ENCODE data around the gene DLG2. TPM values are rescaled to one million over a fixed set of nuclear protein-coding genes. Genes with fewer than 3 reads are reported as not detected.

DLG2 gene
- total RNA-seq, 1 donor, result 3.0 TPM

DNA sequence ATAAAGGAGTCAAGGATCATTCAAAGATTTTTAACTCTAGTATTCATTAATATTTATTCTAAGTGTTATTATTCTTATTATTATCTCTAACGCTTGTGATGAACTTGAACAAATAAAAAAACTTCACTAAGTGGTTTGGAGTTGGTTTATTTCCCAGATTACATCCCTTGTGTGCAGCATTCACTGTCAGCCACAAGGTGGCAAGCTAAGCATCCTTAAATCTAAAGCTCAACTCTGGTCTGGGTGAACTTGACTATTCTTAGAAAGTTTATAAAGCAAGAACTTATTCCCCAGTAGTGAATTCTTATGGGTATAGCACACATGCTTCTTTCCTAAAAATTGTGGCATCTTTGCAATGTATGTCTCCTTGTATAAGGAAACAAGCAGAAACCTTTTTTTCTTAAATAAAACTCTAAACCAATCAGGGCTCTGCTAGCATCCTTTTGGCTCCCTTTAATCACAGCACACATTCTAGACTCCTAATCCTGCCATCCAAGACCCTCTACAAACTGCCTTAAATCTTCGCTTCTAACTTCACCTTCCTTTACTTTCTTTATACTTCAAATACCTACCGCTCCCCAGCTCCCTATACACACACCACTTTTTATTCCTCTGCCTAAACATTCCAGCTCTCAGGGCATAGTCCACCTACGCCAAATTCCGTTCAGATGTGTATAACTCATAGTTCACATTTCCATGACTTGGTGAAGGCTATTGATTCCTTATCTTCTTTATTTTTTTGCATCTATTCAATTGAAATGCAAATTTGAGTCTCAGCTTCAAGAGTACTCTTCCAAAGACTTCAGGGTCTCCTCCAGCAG lies 1068.8 kb downstream of the DLG2 start:
- H3K4me3 ChIP-seq (ENCODE audit: low read depth, low read length), result no peak overlapping the region
- TF ChIP-seq, protein P1, sequence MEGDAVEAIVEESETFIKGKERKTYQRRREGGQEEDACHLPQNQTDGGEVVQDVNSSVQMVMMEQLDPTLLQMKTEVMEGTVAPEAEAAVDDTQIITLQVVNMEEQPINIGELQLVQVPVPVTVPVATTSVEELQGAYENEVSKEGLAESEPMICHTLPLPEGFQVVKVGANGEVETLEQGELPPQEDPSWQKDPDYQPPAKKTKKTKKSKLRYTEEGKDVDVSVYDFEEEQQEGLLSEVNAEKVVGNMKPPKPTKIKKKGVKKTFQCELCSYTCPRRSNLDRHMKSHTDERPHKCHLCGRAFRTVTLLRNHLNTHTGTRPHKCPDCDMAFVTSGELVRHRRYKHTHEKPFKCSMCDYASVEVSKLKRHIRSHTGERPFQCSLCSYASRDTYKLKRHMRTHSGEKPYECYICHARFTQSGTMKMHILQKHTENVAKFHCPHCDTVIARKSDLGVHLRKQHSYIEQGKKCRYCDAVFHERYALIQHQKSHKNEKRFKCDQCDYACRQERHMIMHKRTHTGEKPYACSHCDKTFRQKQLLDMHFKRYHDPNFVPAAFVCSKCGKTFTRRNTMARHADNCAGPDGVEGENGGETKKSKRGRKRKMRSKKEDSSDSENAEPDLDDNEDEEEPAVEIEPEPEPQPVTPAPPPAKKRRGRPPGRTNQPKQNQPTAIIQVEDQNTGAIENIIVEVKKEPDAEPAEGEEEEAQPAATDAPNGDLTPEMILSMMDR (IDR thresholded peaks at IDR 0.05; ENCODE audit: insufficient read depth, low read length), result peak; percentile 97
- peak; percentile 70 for DNase-seq (ENCODE audit: low read depth)

DNA sequence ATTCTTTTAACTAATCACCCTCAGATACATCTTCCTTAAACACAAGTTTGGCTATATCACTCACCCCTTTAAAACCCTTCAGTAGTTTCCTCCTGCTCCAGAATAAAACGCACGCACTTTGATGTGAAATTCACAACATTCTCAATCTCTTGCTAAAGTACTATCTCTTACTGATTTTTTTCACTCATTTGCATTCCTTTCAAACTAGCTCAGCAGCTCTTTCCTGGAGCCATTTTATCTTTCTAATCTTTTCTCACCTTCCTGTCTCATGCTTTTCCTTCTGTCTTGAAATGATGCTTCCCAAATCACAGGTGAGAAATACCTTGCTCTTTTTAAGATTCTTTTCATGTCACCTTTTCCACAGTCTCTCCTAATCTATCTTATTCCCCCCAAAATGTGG lies 1074.4 kb downstream of the DLG2 start:
- TF ChIP-seq, protein P1 (IDR thresholded peaks at IDR 0.05; ENCODE audit: insufficient read depth, low read length), result no peak
- H3K4me3 ChIP-seq (ENCODE audit: low read depth, low read length), result no peak overlapping the region
- peak; percentile 12 for DNase-seq (ENCODE audit: low read depth)

DNA sequence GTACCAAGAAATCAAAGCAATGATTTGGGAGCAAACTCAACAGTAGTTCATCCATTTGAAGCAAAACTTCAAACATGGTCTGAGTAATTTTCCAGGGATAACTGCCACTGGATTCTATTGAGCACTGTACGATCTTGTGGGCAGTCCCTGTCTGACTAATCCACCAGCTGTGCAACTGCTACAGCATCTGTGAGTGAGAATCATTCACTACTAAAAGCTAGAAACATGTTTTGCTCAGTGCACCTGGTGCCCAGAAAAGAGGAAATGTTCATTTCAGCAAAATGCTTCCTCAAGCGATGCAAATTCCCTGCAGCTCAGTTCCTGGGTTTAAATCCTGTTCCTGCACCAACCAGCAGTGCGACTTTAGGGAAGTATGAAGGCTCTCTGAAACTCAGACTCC lies 1077.9 kb downstream of the DLG2 start:
- TF ChIP-seq, protein P1 (IDR thresholded peaks at IDR 0.05; ENCODE audit: insufficient read depth, low read length), result no peak
- no peak overlapping the region for H3K4me3 ChIP-seq (ENCODE audit: low read depth, low read length)
- DNase-seq (ENCODE audit: low read depth), result peak; percentile 17

DNA sequence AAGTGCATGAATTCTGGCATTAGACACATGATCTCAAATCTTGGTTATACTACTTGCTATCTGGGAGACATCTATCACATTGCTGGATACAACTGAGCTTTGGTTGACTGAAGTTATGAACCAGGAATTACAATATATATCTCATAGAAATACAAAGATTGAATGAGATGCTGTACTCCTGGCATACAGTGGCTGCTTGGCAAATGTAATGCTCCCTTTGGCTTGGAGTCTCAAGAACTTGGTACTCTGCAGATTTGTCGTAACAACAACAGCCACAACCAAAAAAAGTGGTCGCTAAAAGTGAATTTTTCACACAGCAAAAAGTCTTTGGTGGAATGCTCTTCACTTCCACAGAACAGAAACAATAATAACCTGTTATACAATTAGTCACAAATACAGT lies 1082.6 kb downstream of the DLG2 start:
- TF ChIP-seq, protein P1 (IDR thresholded peaks at IDR 0.05; ENCODE audit: insufficient read depth, low read length), result no peak
- no peak overlapping the region for H3K4me3 ChIP-seq (ENCODE audit: low read depth, low read length)
- no peak for DNase-seq (ENCODE audit: low read depth)

DNA sequence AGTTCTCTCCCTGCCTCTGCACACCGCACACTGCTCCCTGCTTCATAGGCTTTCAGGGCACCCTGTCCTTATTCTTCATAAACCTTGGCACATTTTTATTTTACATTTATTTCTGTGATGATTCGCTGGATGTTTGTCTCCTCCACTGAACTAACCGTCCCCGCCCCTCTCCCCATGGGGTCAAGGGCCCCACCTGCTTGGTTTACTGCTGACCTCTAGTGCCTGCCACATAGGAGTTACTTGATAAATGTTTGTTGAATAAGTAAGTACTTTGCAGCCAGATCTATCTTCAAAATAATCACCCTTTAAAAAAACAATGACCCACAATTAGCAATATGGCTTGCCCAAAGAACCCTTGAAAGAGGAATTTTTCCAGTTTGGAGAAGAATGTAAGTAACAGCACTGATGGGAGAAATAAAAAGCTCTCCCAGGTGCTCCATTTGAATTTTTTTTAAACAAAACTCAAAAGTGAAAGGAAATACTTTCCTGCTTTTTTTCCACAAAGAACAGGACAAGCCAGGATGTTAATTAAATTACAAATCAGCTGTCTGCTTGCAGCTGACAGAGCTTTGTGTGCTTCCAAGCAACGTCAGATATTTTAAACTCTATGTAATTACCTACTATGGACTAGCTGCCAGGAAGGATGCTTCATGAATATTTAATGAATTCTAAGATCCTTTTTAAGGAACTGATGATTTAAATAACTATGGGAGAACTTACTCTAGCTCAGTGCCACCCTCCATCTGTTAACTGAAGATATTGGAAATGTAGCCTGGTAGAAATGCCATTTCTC lies 1083.6 kb downstream of the DLG2 start:
- no peak for DNase-seq (ENCODE audit: low read depth)
- TF ChIP-seq, protein P1 (IDR thresholded peaks at IDR 0.05; ENCODE audit: insufficient read depth, low read length), result no peak
- no peak overlapping the region for H3K4me3 ChIP-seq (ENCODE audit: low read depth, low read length)

DNA sequence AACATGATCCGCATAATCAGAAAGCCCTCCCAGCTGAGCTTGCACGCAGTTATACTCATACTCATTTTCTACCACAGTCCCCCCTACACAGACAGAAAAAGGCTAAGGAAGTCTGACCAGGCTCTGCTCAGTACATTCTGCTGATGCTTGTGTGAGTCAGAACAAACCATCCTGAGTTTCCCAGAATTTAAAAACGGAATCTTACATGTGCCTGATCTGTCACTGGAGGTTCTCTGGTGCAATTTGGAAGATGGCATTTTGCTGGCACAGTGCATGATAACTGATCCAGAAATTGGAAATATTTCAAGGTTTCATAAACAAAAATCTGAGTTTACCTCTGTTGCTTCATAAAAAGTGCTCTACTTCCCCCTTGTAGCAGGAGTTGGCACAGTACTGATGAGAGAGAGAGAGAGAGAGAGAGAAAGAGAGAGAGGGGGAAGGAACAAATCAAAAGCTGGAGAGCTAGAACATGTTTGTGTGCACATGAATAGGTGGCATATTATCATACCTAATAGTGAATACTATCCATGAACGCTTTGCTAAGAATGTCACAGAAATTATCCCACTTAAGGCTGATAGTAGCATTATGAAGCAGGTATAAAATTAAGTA lies 1085.3 kb downstream of the DLG2 start:
- peak; percentile 74 for DNase-seq (ENCODE audit: low read depth)
- TF ChIP-seq, protein P1 (IDR thresholded peaks at IDR 0.05; ENCODE audit: insufficient read depth, low read length), result no peak
- no peak overlapping the region for H3K4me3 ChIP-seq (ENCODE audit: low read depth, low read length)
